Transverse colon (tissue), 4 donors: ENCODE results near the gene FOXP4. TPM values are rescaled to one million over a fixed set of nuclear protein-coding genes. Genes with fewer than 3 reads are reported as not detected.

Experiments used
- DNase-seq: peaks from one replicate; pipeline ENCODE4 v3.0.0-alpha.2; 2019
- H3K27ac ChIP-seq, 4 donors: fragments of 200-600 bp; sonication (generic); 2 replicates each; pipeline ENCODE4 v1.5.1; 2016 to 2018; ENCODE audit warnings: inconsistent platforms in 4 of 4
- H3K27me3 ChIP-seq: fragments of 200-600 bp; sonication (generic); 2 replicates; pipeline ENCODE4 v1.5.1; 2017; ENCODE audit warnings: inconsistent platforms
- H3K36me3 ChIP-seq, 4 donors: fragments of 200-600 bp; sonication (generic); 2 replicates each; pipeline ENCODE4 v1.5.1; 2017 to 2019; ENCODE audit warnings: inconsistent platforms in 4 of 4
- H3K4me1 ChIP-seq, 4 donors: fragments of 200-600 bp; sonication (generic); 2 replicates each; pipeline ENCODE4 v1.5.1; 2017 to 2020; ENCODE audit warnings: inconsistent platforms in 4 of 4
- H3K4me3 ChIP-seq, 4 donors: fragments of 200-600 bp; sonication (generic); 1 replicate in 1 of 4; 2 replicates in 3 of 4; pipeline versions ENCODE4 v1.5.1 to v1.6.1; 2017 to 2019; ENCODE audit warnings: inconsistent platforms in 4 of 4
- H3K9me3 ChIP-seq, 2 donors: fragments of 200-600 bp; sonication (generic); 2 replicates each; pipeline ENCODE4 v1.5.1; 2017 to 2019; ENCODE audit warnings: inconsistent platforms in 2 of 2
- CTCF ChIP-seq, 5 experiments: fragments of 200-600 bp in 3 of 5; fragments of 450-650 bp in 2 of 5; sonication (generic) in 3 of 5; IDR thresholded peaks; 1 replicate in 2 of 5; 2 replicates in 3 of 5; pipeline ENCODE4 v1.5.1; 2016 to 2017; ENCODE audit warnings: antibody characterized with exemption in 5 of 5, inconsistent platforms in 3 of 5, mild to moderate bottlenecking in 2 of 5, moderate library complexity in 1 of 5
- EP300 ChIP-seq: sonication (generic); formaldehyde crosslinking; IDR thresholded peaks from one replicate; pipeline ENCODE4 v1.6.1; 2017; ENCODE audit warnings: antibody characterized with exemption, low read depth
- POLR2A ChIP-seq: fragments of 450-650 bp; IDR thresholded peaks from one replicate; pipeline ENCODE4 v1.6.1; 2016; ENCODE audit warnings: antibody characterized with exemption, mild to moderate bottlenecking, moderate library complexity
- POLR2AphosphoS5 ChIP-seq, 3 donors: sonication (generic); formaldehyde crosslinking; IDR thresholded peaks; one replicate each; pipeline ENCODE4 v1.6.1; 2016; ENCODE audit warnings: antibody characterized with exemption in 3 of 3
- whole genome bisulfite sequencing, 2 donors: methylation state at CpG; one replicate each; pipeline ENCODE4 v1.1.5; 2018; ENCODE audit warnings: low coverage in 1 of 2; 5-methylcytosine and 5-hydroxymethylcytosine counted together
- in situ Hi-C, 4 donors: fragments of 200-750 bp; cut with MboI; loops; one replicate each; pipeline versions ENCODE4 v1.15.0 to v1.15.1; 2017; ENCODE audit warnings: low sequenced_read_pairs in 3 of 4, low pct_ligation_motif_present in 1 of 4, low pct_unique_long_range_greater_than_20kb in 1 of 4
- intact Hi-C: fragments of 100-400 bp; cut with DNase I; formaldehyde crosslinking; loops from one replicate; pipeline ENCODE4 v1.15.1; 2023; ENCODE audit warnings: low total_unique reads
- total RNA-seq, 4 donors: library from RNA; depleted of rRNA; stranded (reverse); fragments of >200 nt; gene quantifications; one replicate each; pipeline ENCODE4 v1.1.0, GENCODE V29; 2016

Gene FOXP4
- total RNA-seq, 4 donors from 2014 or later = 13.8 to 45.6 (median 17.2) TPM

- 89% methylated on average over 2 of the region's 4 CpGs; no CpG with 5 or more reads in 1 of the 2 donors for WGBS, 2 donors
Observed at GRCh38 chr6:41644297-41644879, 98.2 kb downstream of the FOXP4 start.

GRCh38 chr6:41645007-41645618, 98.9 kb downstream of the FOXP4 start:
- H3K4me3 ChIP-seq = no peak overlapping the region
- H3K4me1 ChIP-seq = no peaks in the 10 kb centered on the region
- WGBS, 2 donors = 77 to 83% methylated on average over 9 to 12 of the region's 12 CpGs
- H3K9me3 ChIP-seq = no peaks in the 10 kb centered on the region
- in situ Hi-C loops (no loop called here), intact Hi-C loops (no loop called here)
- DNase-seq = no peak
- no peak for TF ChIP-seq POLR2AphosphoS5 (IDR thresholded peaks at IDR 0.05)
- TF ChIP-seq POLR2A = no peak
- no peak for TF ChIP-seq CTCF (IDR thresholded peaks at IDR 0.05)
- no peak for TF ChIP-seq EP300
- H3K27ac ChIP-seq = no peak overlapping the region
- H3K27me3 ChIP-seq = peaks cover 13% of the 10 kb centered on the region
- no peaks in the 10 kb centered on the region for H3K36me3 ChIP-seq

More at GRCh38 chr6:41644297-41644879, 98.2 kb downstream of the FOXP4 start:
- H3K4me3 ChIP-seq = no peak overlapping the region
- H3K9me3 ChIP-seq = no peaks in the 10 kb centered on the region
- no peak for DNase-seq
- no peaks in the 10 kb centered on the region for H3K4me1 ChIP-seq
- TF ChIP-seq POLR2AphosphoS5 (IDR thresholded peaks at IDR 0.05) (no peak), POLR2A (no peak), CTCF (IDR thresholded peaks at IDR 0.05) (no peak), EP300 (no peak)
- no peaks in the 10 kb centered on the region for H3K36me3 ChIP-seq
- in situ Hi-C loops = no loop called here
- no peak overlapping the region for H3K27ac ChIP-seq
- H3K27me3 ChIP-seq = peaks cover 20% of the 10 kb centered on the region
- intact Hi-C loops = no loop called here

GRCh38 chr6:41646026-41646795, 100.0 kb downstream of the FOXP4 start:
- H3K9me3 ChIP-seq = no peaks in the 10 kb centered on the region
- H3K4me1 ChIP-seq = no peaks in the 10 kb centered on the region
- in situ Hi-C loops = no loop called here
- H3K4me3 ChIP-seq = no peak overlapping the region
- no peaks in the 10 kb centered on the region for H3K36me3 ChIP-seq
- peaks cover 6% of the 10 kb centered on the region for H3K27me3 ChIP-seq
- TF ChIP-seq POLR2AphosphoS5 (IDR thresholded peaks at IDR 0.05) = no peak
- TF ChIP-seq POLR2A = no peak
- no peak for TF ChIP-seq CTCF (IDR thresholded peaks at IDR 0.05)
- no peak for TF ChIP-seq EP300
- no peak for DNase-seq
- no peak overlapping the region for H3K27ac ChIP-seq
- intact Hi-C loops = no loop called here
- WGBS, 2 donors = 86% methylated on average over 12 of the region's 14 CpGs; no CpG with 5 or more reads in 1 of the 2 donors

GRCh38 chr6:41647061-41647511, 100.9 kb downstream of the FOXP4 start:
- in situ Hi-C loops = no loop called here
- no peak overlapping the region for H3K4me3 ChIP-seq

More at GRCh38 chr6:41647061-41647511, 100.9 kb downstream of the FOXP4 start:
- H3K9me3 ChIP-seq = no peaks in the 10 kb centered on the region
- 81% methylated on average over 9 of the region's 9 CpGs; no CpG with 5 or more reads in 1 of the 2 donors for WGBS, 2 donors
- no peaks in the 10 kb centered on the region for H3K36me3 ChIP-seq
- intact Hi-C loops = no loop called here
- H3K27me3 ChIP-seq = peaks cover 6% of the 10 kb centered on the region
- no peak overlapping the region for H3K27ac ChIP-seq
- H3K4me1 ChIP-seq = no peaks in the 10 kb centered on the region
- TF ChIP-seq EP300 (no peak), POLR2A (no peak), POLR2AphosphoS5 (IDR thresholded peaks at IDR 0.05) (no peak), CTCF (IDR thresholded peaks at IDR 0.05) (no peak)
- DNase-seq = no peak
